ENCODE data around the gene TMEM151B.
"Not testable (repeated sequence)": the region's sequence is repeated elsewhere in the genome, so short reads cannot be mapped to it uniquely, and the experiment has no call there.

The TMEM151B gene

DNA sequence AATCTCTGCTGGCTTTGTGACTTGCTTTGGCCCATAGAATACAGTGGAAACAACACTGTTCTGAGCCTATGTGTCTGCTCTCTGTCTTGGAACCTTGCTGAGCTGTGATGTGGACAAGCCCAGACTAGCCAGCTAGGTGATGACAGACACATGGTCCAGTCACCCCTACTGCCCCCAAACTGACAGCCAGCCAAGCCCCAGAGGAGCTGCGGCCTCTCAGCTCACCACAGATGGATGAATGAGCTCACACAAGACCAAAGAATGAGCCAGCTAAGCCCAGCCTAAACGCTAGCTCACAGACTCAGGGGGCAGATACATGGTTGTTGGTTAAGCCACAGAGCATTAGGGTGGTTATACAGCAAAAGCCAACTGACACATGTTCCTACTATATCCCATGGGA, 38.8 kb downstream of the TMEM151B start:
- no peak for DNase-seq

DNA sequence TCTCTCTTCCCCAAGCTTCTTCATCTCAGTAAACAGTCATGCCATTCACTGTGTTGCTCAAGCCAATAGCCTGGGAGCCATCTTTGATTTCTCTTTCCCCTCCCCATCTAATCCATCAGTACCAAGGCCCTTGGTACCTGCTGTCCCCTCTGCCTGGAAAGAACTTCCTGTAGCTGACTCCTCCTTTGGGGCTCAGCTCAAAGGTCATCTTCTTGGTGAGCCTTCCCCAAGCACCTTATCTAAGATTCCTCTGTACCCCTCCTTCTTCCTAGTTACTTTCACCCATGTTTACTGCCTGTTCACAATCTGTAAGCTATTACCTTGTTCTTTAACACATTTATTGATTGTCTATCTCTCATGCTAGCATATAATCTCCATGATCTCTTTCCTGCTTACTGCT, 39.4 kb downstream of the TMEM151B start:
- no peak for DNase-seq

GRCh38 chr6:44310241-44310640, 40.0 kb downstream of the TMEM151B start:
- DNase-seq = no peak

- no peak for DNase-seq
Measured at GRCh38 chr6:44311304-44311703, 41.1 kb downstream of the TMEM151B start.

GRCh38 chr6:44311767-44312166, 41.5 kb downstream of the TMEM151B start:
- no peak for DNase-seq

GRCh38 chr6:44312901-44313788, 42.9 kb downstream of the TMEM151B start, which contains the start of gene AARS2:
AARS2 (minus strand) TSS chr6:44313347; CDS start chr6:44313323, 24 bp downstream.
- peak; percentile 95 for DNase-seq

GRCh38 chr6:44314657-44315056, 44.4 kb downstream of the TMEM151B start:
- DNase-seq = not testable (repeated sequence)

- no peak for DNase-seq
Measured at GRCh38 chr6:44315516-44315915, 45.3 kb downstream of the TMEM151B start.

GRCh38 chr6:44315951-44316350, 45.7 kb downstream of the TMEM151B start:
- DNase-seq = no peak

- DNase-seq = no peak
Measured at GRCh38 chr6:44316481-44316880, 46.2 kb downstream of the TMEM151B start.

DNA sequence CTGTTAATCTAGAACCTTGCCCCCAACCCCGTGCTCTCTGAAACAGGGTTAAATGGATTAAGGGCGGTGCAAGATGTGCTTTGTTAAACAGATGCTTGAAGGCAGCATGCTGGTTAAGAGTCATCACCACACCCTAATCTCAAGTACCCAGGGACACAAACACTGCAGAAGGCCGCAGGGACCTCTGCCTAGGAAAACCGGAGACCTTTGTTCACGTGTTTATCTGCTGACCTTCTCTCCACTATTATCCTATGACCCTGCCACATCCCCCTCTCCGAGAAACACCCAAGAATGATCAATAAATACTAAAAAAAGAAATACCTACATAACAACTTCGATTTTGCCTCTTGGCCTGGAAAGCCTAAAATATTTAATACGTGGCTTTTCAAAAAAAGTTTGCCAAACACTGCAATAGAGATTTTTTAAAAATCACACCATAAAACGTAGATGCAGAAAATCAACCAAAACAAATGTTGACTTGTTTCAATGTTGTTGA, 46.9 kb downstream of the TMEM151B start:
- not testable (repeated sequence) for DNase-seq

- no peak for DNase-seq
Measured at GRCh38 chr6:44321210-44321609, 51.0 kb downstream of the TMEM151B start.

- no peak for DNase-seq
Measured at GRCh38 chr6:44327096-44327495, 56.8 kb downstream of the TMEM151B start.

GRCh38 chr6:44327760-44328159, 57.5 kb downstream of the TMEM151B start:
- DNase-seq = no peak

DNA sequence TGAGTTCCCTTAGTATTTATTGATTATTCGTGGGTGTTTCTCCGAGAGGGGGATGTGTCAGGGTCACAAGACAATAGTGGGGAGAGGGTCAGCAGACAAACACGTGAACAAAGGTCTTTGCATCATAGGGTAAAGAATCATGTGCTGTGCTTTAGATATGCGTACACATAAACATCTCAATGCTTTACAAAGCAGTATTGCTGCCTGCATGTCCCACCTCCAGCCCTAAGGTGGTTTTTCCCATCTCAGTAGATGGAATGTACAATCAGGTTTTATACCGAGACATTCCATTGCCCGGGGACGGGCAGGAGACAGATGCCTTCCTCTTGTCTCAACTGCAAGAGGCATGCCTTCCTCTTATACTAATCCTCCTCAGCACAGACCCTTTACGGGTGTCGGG, 58.0 kb downstream of the TMEM151B start:
- DNase-seq = not testable (repeated sequence)

- DNase-seq = no peak
Measured at GRCh38 chr6:44329858-44330257, 59.6 kb downstream of the TMEM151B start.

DNA sequence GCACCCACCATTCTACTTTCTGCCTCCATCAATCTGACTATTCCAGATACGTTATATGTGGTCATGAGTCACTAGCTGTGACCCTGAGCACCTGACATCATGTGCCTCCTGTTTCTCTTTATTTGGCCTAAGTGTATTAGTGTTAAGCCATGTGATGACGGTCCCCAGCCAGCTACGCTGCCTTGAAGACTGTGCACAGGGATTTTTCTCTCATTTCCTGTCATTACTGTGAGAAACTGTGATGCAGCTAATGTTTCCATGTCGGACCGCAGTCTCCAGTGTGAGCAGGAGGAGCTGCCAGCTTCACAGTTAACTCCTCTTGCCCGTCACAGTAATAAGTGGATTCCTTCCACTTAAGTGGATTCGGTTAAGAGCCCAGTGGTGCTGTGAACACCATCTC, 62.3 kb downstream of the TMEM151B start:
- peak; percentile 41 for DNase-seq

DNA sequence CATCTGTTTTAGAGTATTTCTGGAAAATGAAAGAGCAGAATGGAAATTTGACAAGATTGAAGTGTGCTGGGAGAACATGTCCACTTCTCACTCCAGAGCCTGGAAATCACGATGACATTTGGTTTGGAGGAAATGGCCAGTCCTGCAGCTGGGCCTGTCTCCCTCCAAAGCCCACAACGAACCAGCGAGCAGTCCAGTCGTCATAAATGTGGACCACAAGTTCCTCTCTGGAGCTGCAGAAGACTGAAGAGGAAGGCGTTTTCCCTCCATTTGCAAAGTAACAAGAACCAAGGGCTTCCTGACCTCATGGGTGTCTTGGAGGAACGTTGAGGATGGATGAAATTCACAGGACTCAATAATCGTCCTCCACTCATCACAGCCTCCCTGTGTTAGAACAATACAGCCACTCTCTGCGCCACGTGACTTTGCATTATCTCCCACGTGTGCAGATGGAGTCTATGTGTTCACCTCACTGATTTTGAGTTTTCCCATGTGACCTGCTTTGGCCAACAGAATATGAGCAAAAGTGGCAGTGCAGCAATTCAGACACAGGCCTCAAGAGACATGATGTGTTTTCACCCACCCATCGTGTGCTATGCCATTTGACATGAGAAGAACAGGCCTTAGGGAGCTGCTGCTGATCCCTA, 63.1 kb downstream of the TMEM151B start:
- no peak for DNase-seq

GRCh38 chr6:44333942-44334341, 63.7 kb downstream of the TMEM151B start:
- DNase-seq = no peak

DNA sequence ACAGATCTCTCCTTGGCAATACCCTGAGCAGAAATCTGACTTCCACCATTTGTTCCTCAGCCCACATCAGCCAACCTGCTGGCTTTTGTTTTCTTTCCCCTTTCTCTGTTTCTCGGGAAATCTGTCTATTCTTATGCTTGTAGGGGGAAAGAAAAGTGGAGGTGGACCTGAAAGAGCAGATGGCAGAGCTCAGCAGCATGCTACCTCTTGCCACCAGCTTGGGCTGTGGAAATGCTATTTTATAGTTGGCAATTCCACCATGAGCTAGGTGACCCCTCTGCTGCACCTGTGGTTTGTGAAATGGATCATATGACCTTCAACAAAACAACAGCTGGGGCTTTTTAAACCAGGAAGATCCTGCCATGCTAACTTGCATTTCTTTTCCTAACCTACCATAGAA, 65.4 kb downstream of the TMEM151B start:
- DNase-seq = no peak

DNA sequence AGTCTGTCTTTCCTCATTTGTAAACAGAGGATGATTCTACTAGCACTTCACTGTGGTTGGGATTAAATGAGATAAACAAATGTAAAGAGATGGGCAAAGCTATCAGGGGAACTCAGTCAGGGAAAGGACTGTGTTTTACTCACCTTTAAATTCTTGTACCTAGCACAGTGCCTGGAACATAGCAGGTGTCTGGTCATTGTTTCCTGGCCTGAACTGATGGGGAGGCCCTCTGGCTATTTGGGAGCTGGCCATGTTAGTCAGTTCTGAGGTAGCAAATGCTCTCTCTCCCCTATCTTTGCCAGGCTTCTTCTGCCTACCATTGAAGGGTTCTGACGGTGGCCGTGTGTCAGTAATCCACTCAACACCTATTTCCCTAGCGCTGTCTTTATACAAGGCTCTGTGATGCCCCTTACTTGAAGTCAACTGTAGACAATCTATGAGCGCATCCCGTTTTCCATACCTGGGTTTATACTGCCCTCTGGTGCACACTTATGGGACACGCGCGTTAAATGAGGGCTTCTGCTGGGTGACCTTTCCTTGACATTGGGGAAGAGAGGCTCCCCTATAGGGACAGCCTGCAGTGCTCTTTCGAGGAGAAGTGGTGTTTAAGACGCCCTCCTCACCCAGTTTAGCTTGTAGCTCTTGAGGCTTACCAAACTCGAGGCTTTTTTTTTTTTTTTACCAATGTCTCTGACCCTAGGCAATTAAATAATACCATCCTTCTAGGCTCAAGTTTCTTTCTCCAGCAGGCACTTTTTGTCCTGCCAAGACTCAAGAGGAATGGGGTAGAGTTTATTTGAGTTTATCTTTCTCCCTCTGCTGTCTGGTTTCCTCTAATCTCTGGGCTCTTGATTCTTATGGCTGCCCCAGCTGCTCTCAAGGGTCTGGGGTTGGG, 68.2 kb downstream of the TMEM151B start:
- peak; percentile 87 for DNase-seq

- no peak for DNase-seq
Measured at GRCh38 chr6:44339301-44339700, 69.1 kb downstream of the TMEM151B start.
